Keratinocyte (primary cell): ENCODE measurements around the gene CPLX3. TPM values are rescaled to one million over a fixed set of nuclear protein-coding genes. Genes with fewer than 3 reads are reported as not detected.
A peak's percentile ranks its signal among the peaks of the same experiment; 100 is the strongest.

Source experiments
- DNase-seq: peaks from one replicate; pipeline ENCODE4 v3.0.0-alpha.2; 2011; ENCODE audit warnings: low read depth, missing footprints, low spot score
- FAIRE-seq: peaks from 2 replicates; lab custom pipeline; 2011; peaks lifted over from hg19 to GRCh38; lab: Jason Lieb, UNC
- H2AFZ ChIP-seq: 2 replicates; pipeline ENCODE4 v1.6.0; 2012; ENCODE audit warnings: low read length, control low read depth, inconsistent platforms; ENCODE audit not compliant: control insufficient read depth
- H3K27ac ChIP-seq: 2 replicates; pipeline ENCODE4 v1.5.1; 2011; ENCODE audit warnings: low read length; ENCODE audit not compliant: control insufficient read depth, insufficient read depth
- H3K27me3 ChIP-seq: 3 replicates; pipeline ENCODE4 v1.6.0; 2011; ENCODE audit warnings: low read length; ENCODE audit not compliant: control insufficient read depth, insufficient read depth; ENCODE audit errors: extremely low read depth
- H3K36me3 ChIP-seq, 2 experiments: 2 replicates in 1 of 2; 3 replicates in 1 of 2; pipeline ENCODE4 v1.5.1; 2011; ENCODE audit warnings: low read length in 2 of 2, mild to moderate bottlenecking in 1 of 2; ENCODE audit not compliant: control insufficient read depth in 2 of 2, insufficient read depth in 2 of 2; ENCODE audit errors: extremely low read depth in 1 of 2
- H3K4me1 ChIP-seq: 3 replicates; pipeline ENCODE4 v1.5.1; 2011; ENCODE audit warnings: low read length; ENCODE audit not compliant: control insufficient read depth, insufficient read depth; ENCODE audit errors: extremely low read depth
- H3K4me2 ChIP-seq: 3 replicates; pipeline ENCODE4 v1.6.0; 2011; ENCODE audit warnings: low read depth, low read length; ENCODE audit not compliant: control insufficient read depth, insufficient read depth; ENCODE audit errors: extremely low read depth
- H3K4me3 ChIP-seq, 3 experiments: fragments of 200-600 bp in 1 of 3; sonication (generic) in 1 of 3; 2 replicates in 2 of 3; 3 replicates in 1 of 3; pipeline ENCODE4 v1.5.1; 2011 to 2016; ENCODE audit warnings: low read length in 3 of 3, mild to moderate bottlenecking in 3 of 3, control low read depth in 2 of 3, inconsistent platforms in 1 of 3, low read depth in 1 of 3, mixed read lengths in 1 of 3, mixed run types in 1 of 3, moderate library complexity in 1 of 3; ENCODE audit not compliant: control insufficient read depth in 2 of 3, insufficient read depth in 2 of 3; ENCODE audit errors: extremely low read depth in 1 of 3
- H3K79me2 ChIP-seq: 2 replicates; pipeline ENCODE4 v1.6.0; 2012; ENCODE audit warnings: low read length; ENCODE audit not compliant: control insufficient read depth, insufficient read depth
- H3K9ac ChIP-seq: 3 replicates; pipeline ENCODE4 v1.6.0; 2011; ENCODE audit warnings: low read length; ENCODE audit not compliant: control insufficient read depth, insufficient read depth; ENCODE audit errors: extremely low read depth
- H3K9me1 ChIP-seq: 3 replicates; pipeline ENCODE4 v1.6.0; 2011; ENCODE audit warnings: low read length; ENCODE audit not compliant: control insufficient read depth, insufficient read depth; ENCODE audit errors: extremely low read depth
- H3K9me3 ChIP-seq: 2 replicates; pipeline ENCODE4 v1.5.1; 2012; ENCODE audit warnings: low read depth, low read length; ENCODE audit not compliant: control insufficient read depth
- H4K20me1 ChIP-seq: 3 replicates; pipeline ENCODE4 v1.6.0; 2011; ENCODE audit warnings: low read length; ENCODE audit not compliant: control insufficient read depth, insufficient read depth; ENCODE audit errors: extremely low read depth
- CTCF ChIP-seq, 3 experiments: IDR thresholded peaks in 1 of 3; conservative IDR thresholded peaks in 1 of 3; optimal IDR thresholded peaks in 1 of 3; 2 replicates in 2 of 3; 3 replicates in 1 of 3; pipeline versions ENCODE3 to v1.5.1; 2011; ENCODE audit warnings: low read length in 3 of 3, mild to moderate bottlenecking in 3 of 3, moderate library complexity in 2 of 3, control low read depth in 1 of 3, inconsistent platforms in 1 of 3; ENCODE audit not compliant: insufficient read depth in 2 of 3; ENCODE audit errors: extremely low read depth in 1 of 3
- EZH2 ChIP-seq: IDR thresholded peaks from one replicate; pipeline ENCODE4 v1.6.1; 2012; ENCODE audit warnings: inconsistent platforms, mild to moderate bottlenecking, low read length, moderate library complexity
- dilution Hi-C: fragments of 300-500 bp; cut with MboI; formaldehyde crosslinking; loops from one replicate; pipeline ENCODE4 v1.7.0; 2020; ENCODE audit warnings: low sequenced_read_pairs; ENCODE audit not compliant: extremely low pct_ligation_motif_present
- polyA plus RNA-seq, 5 experiments: library from polyadenylated mRNA; depleted of rRNA in 3 of 5; stranded (reverse) in 3 of 5; stranded (forward) in 1 of 5; unstranded in 1 of 5; fragments of >200 nt; gene quantifications; 1 replicate in 1 of 5; 2 replicates in 3 of 5; 3 replicates in 1 of 5; pipeline versions ENCODE4 v1.2.1 to v1.2.3, GENCODE V29; 2011 to 2012; ENCODE audit warnings: missing spikeins in 2 of 5, low read depth in 1 of 5, low replicate concordance in 1 of 5

CPLX3 gene
- polyA plus RNA-seq, 1 donor (not counting 4 experiments of a cell fraction or from before 2014, with no cell fraction given) = not detected

DNA sequence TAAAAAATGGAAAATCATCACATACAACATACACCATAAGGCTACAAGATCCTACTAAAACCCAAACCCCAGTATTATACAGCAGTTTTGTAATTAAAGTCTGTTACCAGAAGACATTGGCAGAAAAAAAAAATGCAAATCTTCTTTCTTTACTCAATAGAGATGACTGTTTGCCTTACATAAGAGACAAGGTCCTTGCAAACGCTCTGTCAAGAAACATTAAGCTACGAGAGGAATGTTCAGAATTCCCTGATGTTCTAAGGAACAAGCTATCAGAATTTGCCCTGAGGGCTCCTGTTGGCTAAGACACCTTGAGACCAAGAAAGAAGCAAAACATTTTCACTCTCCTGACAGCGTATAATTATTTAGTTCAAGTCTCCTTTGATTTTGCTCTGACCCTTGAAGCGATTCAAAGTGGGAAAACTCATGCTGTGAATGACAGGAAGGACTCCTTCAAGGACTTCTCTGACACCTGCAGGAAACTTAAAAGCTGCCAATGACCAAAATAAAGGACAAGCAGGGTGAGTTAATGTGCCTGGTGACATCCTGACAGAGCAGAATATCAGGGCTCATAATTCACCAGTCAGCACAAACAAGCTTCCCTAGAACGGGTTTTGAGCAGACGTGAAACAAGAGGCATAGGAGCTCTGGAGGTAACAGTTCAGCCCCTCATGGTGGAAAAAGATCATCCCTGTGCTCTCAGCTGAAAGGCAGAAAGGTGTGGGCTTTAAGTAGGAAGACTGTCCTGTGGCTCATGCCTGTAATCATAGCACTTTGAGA is 44.2 kb downstream of the CPLX3 start:
- Histone ChIP-seq H3K9me1 (peaks cover 4% of the 10 kb centered on the region), H2AFZ (no peak overlapping the region), H3K4me1 (peaks cover 59% of the 10 kb centered on the region), H3K27me3 (no peaks in the 10 kb centered on the region), H3K9ac (peak overlapping the region; percentile 36), H3K36me3 (peaks cover 0 to 3% of the 10 kb centered on the region in 2 experiments), H3K9me3 (no peaks in the 10 kb centered on the region), H3K4me2 (peak overlapping the region; percentile 68), H4K20me1 (peaks cover 13% of the 10 kb centered on the region), H3K4me3 (peak overlapping the region in 2 of 3 experiments; percentile 22 to 43), H3K27ac (peak overlapping the region; percentile 17), H3K79me2 (peaks cover 52% of the 10 kb centered on the region)
- DNase-seq = peak; percentile 35
- no peak for TF ChIP-seq CTCF (optimal IDR thresholded peaks at IDR 0.05 in 1 of 3, IDR thresholded peaks at IDR 0.05 in 1 of 3, conservative IDR thresholded peaks at IDR 0.05 in 1 of 3; ENCODE audit: extremely low read depth in 1 of 3, insufficient read depth in 2 of 3, low read length in 3 of 3)
- no peak for FAIRE-seq
- dilution Hi-C loops = no loop called here

DNA sequence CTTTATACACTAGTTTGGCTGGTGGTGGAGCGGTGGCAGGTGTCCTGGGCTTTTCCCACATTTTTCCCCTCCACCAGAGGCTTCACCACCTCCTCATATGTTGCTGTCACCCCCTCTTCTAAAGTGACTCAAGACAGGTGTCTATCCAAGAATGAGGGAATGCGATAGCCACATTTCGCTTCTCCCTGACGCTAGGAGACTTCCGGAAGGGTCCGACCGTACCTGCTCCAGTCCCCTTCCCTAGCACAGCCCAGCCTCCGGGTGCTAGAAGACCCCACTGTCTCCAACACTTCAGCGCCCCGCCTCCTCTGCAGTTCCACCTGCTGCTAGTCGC is 46.2 kb downstream of the CPLX3 start:
- peaks cover 44% of the 10 kb centered on the region for H3K79me2 ChIP-seq

More for the DNA sequence above, 46.2 kb downstream of the CPLX3 start:
- peaks cover 38% of the 10 kb centered on the region for H3K4me1 ChIP-seq
- peak overlapping the region; percentile 94 for H3K9ac ChIP-seq
- peak overlapping the region; percentile 62 to 80 (median 74) for H3K4me3 ChIP-seq
- no peaks in the 10 kb centered on the region for H3K27me3 ChIP-seq
- dilution Hi-C loops = no loop called here
- no peaks in the 10 kb centered on the region for H3K9me3 ChIP-seq
- peaks cover 4% of the 10 kb centered on the region for H3K9me1 ChIP-seq
- FAIRE-seq (no peak), DNase-seq (no peak)
- no peak for TF ChIP-seq EZH2
- no peak for TF ChIP-seq CTCF (optimal IDR thresholded peaks at IDR 0.05 in 1 of 3, IDR thresholded peaks at IDR 0.05 in 1 of 3, conservative IDR thresholded peaks at IDR 0.05 in 1 of 3; ENCODE audit: extremely low read depth in 1 of 3, insufficient read depth in 2 of 3, low read length in 3 of 3)
- no peak overlapping the region for H2AFZ ChIP-seq
- H3K27ac ChIP-seq = peak overlapping the region; percentile 91
- peaks cover 13% of the 10 kb centered on the region for H4K20me1 ChIP-seq
- peaks cover 0 to 3% of the 10 kb centered on the region in 2 experiments for H3K36me3 ChIP-seq
- peak overlapping the region; percentile 85 for H3K4me2 ChIP-seq
